ENCODE data around the gene NFKBIE.

Gene NFKBIE

GRCh38 chr6:44225579-44226325, 39.6 kb downstream of the NFKBIE start:
- DNase-seq (ENCODE audit: low spot score), result no peak

GRCh38 chr6:44224965-44225305, 40.4 kb downstream of the NFKBIE start:
- no peak for DNase-seq (ENCODE audit: low spot score)

GRCh38 chr6:44224029-44224964, 41.1 kb downstream of the NFKBIE start:
- DNase-seq (ENCODE audit: low spot score), result peak; percentile 55

GRCh38 chr6:44223319-44224028, 41.9 kb downstream of the NFKBIE start, which contains the start of gene SLC29A1:
TSS of gene SLC29A1 (plus strand) at chr6:44223595. CDS start at chr6:44227314, 3,719 bp downstream.
- DNase-seq (ENCODE audit: low spot score), result peak; percentile 98

- no peak for DNase-seq (ENCODE audit: low spot score)
Measured at GRCh38 chr6:44222486-44223318, 42.6 kb downstream of the NFKBIE start.

GRCh38 chr6:44221961-44222335, 43.4 kb downstream of the NFKBIE start:
- no peak for DNase-seq (ENCODE audit: low spot score)

GRCh38 chr6:44221291-44221960, 43.9 kb downstream of the NFKBIE start:
- DNase-seq (ENCODE audit: low spot score), result peak; percentile 84

GRCh38 chr6:44220913-44221290, 44.4 kb downstream of the NFKBIE start:
- no peak for DNase-seq (ENCODE audit: low spot score)

- DNase-seq (ENCODE audit: low spot score), result no peak
Measured at GRCh38 chr6:44219815-44220784, 45.3 kb downstream of the NFKBIE start.

- DNase-seq (ENCODE audit: low spot score), result no peak
Measured at GRCh38 chr6:44219053-44219814, 46.1 kb downstream of the NFKBIE start.

- peak; percentile 33 for DNase-seq (ENCODE audit: low spot score)
Measured at GRCh38 chr6:44217332-44218143, 47.8 kb downstream of the NFKBIE start.

- peak; percentile 27 for DNase-seq (ENCODE audit: low spot score)
Measured at GRCh38 chr6:44216677-44217331, 48.5 kb downstream of the NFKBIE start, which contains the start of gene MYMX. TSS of gene MYMX (plus strand) at chr6:44216926. CDS start at chr6:44217472, 546 bp downstream.

GRCh38 chr6:44214307-44214706, 51.0 kb downstream of the NFKBIE start:
- no peak for DNase-seq (ENCODE audit: low spot score)

- no peak for DNase-seq (ENCODE audit: low spot score)
Measured at GRCh38 chr6:44211284-44211683, 54.1 kb downstream of the NFKBIE start.
